Activated CD4-positive, CD25-positive, alpha-beta regulatory T cell treated with anti-CD3 and anti-CD28 coated beads, Interleukin-2, amount 50 U/mL, for 16 hours (primary cell): ENCODE results near the gene ROPN1L.
"Not testable (repeated sequence)": the region's sequence is repeated elsewhere in the genome, so short reads cannot be mapped to it uniquely, and the experiment has no call there.

Experiments used
- DNase-seq: peaks from one replicate; pipeline ENCODE4 v3.0.0-alpha.2; 2020; ENCODE audit warnings: low read depth, low spot score

ROPN1L gene

DNA sequence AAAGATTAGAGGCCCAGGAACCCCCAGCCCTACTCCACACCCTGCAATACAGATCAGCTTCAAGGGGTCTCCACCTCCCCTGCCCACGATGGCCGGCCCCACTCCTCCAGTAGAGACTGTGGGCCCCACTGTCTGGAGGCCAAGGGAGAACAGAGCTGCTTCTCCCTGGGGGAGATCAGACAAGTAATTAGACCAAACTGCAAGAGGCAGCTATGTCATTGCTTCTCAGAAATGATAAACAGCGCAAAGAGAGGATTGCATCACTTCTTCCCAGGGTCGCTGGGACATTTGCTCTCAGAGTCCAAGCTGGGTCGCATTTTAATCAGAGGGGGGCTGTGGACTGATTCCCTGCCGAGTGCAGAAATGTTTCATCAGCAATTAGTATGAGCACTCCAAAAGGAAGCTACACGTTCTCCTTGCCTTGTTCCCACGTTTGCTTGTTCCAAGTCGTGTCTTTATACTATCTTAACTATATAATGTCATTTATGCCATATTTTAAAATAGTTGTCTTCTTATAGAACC lies 59.9 kb downstream of the ROPN1L start:
- DNase-seq = no peak

DNA sequence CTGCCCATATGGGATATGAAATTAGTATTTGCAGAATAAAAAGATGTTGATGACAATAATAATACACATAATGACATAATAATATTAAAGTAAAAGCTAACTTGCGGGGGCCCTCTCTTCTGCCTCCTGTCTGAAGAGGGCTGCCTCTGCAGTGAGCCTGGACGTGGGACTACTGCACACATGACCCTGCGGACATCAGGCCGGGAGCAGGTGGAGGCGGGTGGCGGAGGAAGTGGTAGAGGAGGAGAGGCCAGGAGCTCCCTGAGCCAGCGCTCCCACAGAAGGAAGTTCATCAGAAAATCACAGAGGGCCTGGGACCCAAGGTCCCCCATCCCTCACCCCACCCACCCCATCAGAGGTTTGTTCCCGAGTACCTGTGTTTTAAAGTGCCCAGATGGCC lies 60.5 kb downstream of the ROPN1L start:
- no peak for DNase-seq

DNA sequence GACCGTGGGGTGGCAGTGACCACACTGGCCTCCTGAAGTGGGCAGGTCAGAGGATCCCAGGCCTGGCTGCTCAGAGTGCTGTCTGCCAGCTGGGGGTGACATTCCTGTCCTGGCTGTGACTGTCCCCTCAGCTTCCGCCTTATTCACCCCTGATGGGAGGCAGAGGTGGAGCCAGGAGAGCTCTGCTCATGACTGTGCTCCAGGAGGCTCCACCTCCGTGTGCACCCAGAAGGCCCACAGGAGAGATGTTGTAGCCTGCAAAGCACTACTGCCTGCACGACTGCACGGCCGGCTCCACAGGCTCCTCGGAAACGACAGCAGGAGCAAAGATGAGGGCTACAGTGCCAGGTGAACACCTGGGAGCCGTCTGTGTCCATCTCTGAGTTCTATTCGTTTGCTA lies 60.9 kb downstream of the ROPN1L start:
- no peak for DNase-seq

DNA sequence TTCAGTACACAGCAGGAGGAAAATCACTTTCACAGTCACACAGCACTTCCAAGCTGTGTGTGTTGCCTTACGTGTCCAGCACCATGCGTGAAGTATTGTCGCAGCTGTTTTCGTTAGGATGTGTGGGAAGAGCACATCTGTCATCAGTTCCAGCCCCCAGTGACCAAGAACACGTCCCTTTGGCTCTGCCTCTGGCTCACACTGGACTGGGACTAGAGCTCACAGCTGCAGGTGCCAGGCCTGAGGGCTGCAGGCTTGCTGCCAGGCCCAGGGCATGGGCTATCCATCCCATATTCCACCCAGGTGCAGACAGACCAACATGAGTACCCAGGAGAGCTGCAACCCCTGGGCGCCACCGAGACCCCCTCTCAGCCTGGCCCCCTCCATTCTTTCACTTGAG lies 61.6 kb downstream of the ROPN1L start:
- DNase-seq = no peak

DNA sequence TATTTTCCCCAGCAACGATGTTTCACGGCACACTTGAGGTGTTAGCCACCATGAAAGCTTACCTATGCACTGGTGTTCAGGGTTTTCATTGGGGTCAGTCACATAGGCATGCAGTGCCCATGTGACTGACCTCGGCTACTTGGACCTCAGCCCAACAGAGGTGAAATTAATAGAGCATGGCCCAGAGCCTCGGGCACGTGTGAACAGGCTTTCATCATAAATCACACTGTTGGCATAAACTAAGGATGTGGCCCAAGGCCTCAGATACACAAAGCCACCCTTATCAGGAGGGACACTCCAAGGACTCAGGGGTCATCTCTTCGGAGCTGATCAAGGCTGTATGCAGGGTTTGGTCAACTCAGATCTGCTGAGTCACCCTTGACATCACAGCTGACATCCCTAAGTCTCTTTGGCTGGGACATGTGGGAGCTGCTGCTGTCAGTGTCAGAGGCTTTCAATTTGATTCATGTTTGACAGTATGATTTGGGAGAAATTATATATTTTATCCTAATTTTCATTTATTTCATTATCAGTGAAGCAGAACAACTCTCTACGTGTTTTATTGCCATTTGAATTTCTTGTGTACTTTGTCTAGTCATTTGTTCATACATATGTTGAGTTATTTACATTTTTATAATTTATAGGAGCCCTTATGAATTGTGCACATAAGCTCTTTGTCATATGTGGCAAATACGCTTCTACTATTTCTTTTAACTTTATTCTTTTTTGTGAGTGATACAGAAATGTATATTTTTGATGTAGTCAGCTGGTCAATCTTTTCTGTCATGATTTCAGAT lies 62.5 kb downstream of the ROPN1L start:
- no peak for DNase-seq

DNA sequence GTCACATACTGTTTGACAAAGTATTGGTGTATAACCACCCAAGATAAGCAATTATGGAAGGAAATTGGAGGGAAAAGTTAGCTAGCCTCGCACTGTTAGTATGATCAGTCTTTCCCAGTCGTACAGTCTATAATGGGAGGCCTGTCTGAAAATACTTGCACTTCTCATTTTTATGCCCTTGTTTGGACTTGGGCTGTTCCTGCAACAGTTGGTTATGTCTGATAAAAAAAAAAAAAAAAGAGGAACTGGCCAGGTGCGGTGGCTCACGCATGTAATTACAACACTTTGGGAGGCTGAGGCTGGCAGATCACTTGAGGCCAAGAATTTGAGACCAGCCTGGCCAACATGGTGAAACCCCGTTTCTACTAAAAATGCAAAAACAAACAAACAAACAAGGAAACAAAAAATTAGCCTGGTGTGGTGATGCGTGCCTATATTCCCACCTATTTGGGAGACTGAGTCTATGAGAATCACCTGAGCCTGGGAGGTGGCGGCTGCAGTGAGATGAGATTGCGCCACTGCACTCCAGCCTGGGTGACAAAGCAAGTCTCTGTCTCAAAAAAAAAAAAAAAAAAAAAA lies 63.9 kb downstream of the ROPN1L start:
- DNase-seq = no peak

DNA sequence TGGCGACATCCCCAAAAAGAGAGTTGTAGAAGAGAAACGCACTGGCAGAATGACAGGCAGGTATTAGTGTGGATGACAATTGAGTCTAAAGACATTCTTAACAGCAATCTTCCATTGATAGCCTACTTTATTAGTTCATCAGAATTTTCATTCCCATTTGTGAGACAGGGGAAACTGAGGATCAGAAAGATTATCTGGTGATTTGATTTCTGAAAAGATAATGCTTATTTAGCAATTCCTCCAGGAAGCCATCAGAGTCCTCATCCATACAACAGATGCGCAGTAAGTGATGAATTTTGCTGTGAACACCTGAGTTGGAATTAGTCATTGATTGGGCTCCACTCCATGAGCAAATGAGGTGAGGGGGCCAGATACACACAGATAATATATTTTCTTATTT lies 64.9 kb downstream of the ROPN1L start:
- DNase-seq = no peak

DNA sequence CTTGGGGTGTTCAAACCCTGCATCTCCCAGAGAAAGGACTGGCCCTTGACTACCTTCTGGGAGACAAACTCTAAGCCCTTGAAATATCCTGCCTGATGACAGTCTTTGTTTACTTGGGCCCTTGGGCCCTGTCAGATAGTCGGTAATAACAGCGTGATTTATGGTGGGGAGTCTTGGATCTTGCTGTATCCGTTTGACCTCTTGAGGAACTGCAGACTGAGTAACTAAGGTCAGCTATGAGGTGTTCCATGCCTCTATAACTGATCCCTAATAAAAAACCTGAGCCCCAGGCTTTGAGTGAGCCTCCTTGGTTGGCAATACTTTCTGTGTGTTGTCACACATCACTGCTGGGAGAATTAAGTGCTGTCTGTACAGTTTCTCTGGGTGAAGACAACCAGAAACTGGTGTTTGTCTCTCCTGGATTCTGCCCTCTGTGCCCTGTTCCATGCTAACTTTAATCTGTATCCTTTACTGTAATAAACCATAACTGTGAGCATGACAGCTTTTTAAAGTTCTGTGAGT lies 66.0 kb downstream of the ROPN1L start:
- DNase-seq = no peak

DNA sequence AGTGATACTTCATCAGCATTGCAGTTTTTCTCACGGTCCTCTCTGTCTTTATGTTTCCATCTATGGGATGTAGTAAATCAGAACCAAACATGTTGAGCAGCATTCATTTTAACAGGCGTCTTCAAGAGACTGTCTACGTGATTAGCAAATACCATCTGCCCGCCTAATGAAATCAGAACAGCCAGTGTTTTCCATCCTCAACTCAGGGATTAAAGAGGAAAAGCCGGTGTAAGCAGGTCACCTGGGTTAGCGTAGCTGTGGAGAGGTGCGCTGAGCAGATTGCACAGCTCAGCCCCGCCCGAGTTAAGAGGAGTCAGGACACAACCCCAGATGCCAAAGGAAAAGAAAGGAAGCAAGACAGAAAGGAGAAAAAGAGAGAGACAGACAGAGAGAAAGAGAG lies 67.9 kb downstream of the ROPN1L start:
- no peak for DNase-seq

DNA sequence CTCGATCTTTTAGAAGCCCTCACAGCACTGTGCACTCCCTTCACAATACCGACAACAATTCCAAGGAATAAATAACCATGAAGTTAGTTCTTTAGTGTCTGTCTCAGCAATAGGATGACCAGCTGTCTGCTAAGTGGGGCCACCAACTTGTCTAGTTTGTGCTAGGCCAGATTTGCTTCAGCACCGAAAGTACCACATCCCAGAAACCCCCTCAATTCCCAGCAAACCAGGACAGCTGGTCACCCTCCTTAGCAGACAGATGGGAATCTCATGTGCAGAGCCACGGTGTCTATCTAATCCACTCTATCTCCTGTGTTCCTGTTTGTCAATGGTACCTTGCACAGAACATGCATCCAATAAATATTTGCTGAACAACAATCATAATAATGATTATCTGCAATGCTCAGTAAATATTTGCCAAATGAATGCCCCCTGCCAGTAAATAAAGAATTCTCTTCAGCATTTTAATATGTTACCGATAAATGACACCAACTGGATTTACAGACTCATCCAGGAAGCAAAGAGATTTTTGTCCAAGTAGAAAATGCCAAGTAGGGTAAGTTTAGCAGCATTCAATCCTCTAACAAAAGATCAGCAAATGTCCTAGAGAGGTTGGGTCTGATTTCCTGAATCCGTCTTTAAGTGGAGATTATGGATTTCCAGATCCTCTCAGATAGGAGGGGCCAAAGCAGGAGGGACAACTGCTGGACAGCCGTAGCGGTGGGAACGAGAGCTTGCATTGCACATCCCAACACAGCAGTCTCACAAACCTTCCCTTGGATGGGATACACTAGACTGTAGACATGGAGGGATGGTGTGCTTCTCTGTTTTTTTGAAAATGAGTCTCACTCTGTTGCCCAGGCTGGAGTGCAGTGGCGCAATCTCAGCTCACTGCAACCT lies 70.3 kb downstream of the ROPN1L start:
- DNase-seq = no peak

DNA sequence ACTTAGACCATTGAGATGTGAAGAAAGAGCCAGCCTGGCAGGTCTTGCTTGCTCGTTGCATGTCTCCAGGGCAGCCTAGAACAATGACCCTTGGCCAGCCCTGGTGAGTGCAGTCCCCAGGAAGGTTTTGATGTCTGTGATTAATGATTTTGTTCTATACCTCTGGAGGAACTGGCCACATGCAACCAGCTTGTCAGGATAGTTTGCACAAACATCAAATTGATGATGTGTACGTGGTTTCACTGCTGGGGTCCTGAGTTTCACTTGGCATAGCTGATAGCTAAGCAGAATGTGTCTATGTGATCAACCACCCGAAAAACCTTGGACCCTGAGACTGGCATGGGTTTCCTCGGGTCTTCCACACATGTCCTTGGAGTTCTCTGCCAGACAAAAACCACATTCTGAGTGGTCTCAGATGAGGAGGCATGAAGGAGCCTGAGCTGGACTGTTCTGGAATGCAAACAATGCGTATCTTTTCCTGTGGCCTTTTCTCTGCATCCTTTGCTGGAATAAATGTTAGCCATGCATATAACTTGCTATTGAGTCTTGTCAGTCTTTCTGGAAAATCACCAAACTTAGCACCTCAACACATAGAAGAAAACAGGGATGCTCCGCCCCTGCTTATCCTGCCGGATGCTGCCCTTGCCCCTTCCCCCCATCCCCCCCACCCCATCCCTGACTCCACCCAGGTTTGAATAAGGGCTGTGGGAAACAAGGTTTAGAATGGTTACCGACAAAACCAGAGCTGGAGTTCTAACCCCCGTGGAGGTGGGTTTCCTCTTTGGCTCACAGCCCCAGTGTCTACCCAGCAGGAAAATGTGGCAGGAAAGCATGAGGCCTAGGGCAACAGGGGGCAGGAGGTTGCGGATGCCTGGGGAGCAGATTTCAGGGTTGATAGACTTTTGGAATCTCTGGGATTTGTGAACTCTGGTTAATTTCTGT lies 72.1 kb downstream of the ROPN1L start:
- DNase-seq = no peak

DNA sequence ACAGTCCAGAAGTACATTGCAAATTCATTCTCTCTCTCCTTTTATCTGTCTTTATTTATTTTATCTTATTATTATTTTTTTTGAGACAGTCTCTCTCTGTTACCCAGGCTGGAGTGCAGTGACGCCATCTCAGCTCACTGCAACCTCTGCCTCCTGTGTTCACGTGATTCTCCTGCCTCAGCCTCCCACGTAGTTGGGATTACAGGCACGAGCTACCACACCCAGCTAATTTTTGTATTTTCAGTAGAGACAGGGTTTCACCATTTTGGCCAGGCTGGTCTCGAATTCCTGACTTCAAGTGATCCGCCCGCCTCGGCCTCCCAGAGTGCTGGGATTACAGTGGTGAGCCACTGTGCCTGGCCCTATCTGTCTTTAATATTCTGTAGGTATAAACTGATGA lies 72.9 kb downstream of the ROPN1L start:
- not testable (repeated sequence) for DNase-seq
